ENCODE data around the gene MYO9B. TPM values are rescaled to one million over a fixed set of nuclear protein-coding genes. Genes with fewer than 3 reads are reported as not detected.

MYO9B gene
- total and polyA plus RNA-seq, 2 of the 13 experiments (the other 11 are each of a cell fraction or from before 2014, with no cell fraction given): 18.0 to 18.3 TPM

- TF ChIP-seq CEBPZ (IDR thresholded peaks at IDR 0.05; ENCODE audit: low read length) (no peak), ZFP37 (CRISPR knock-in tag; IDR thresholded peaks at IDR 0.05; ENCODE audit: borderline replicate concordance) (no peak), HNRNPL (IDR thresholded peaks at IDR 0.05; ENCODE audit: low read depth, low read length) (0 out of 2 replicates have a peak, but pooled peaks have one; percentile 55), ZNF614 (CRISPR knock-in tag; IDR thresholded peaks at IDR 0.05; ENCODE audit: borderline replicate concordance) (no peak), KMT2B (CRISPR knock-in tag; IDR thresholded peaks at IDR 0.05) (no peak), HMG20A (CRISPR knock-in tag; IDR thresholded peaks at IDR 0.05; ENCODE audit: borderline replicate concordance) (no peak), XRCC5 (optimal IDR thresholded peaks at IDR 0.05; ENCODE audit: low read length) (no peak), U2AF2 (IDR thresholded peaks at IDR 0.05; ENCODE audit: low read depth, low read length) (no peak)
Observed at GRCh38 chr19:17107546-17108452, 32.2 kb downstream of the MYO9B start (continued).

GRCh38 chr19:17108453-17108784 lies 32.8 kb downstream of the MYO9B start:
- WGBS (ENCODE audit: low lambda C conversion rate): 99% methylated on average over 4 of the region's 4 CpGs
- H3K36me3 ChIP-seq (replicated peaks in 1 of 2; ENCODE audit: control insufficient read depth in 1 of 2, insufficient read depth in 2 of 2, low read length in 2 of 2): peaks cover 14 to 39% of the 10 kb centered on the region in 2 experiments
- ATAC-seq (no peak), FAIRE-seq (no peak), DNase-seq (ENCODE audit: low spot score) (no peak)
- H3K9ac ChIP-seq (ENCODE audit: insufficient read depth, low read depth, low read length): no peak overlapping the region
- in situ Hi-C loops (cut with HindIII; ENCODE audit: extremely low pct_ligation_motif_present, low pct_unique_long_range_greater_than_20kb) (no loop called here), intact Hi-C loops (cut with micrococcal nuclease; ENCODE audit: unreplicated experiment) (no loop called here)
- H4K20me1 ChIP-seq (ENCODE audit: insufficient read depth, low read length): 0 out of 2 replicates have a peak, but pooled peaks cover under 1% of the 10 kb centered on the region
- no peaks in the 10 kb centered on the region for H3K27me3 ChIP-seq (ENCODE audit: control insufficient read depth in 1 of 2, insufficient read depth in 2 of 2, low read length in 2 of 2)
- no peak overlapping the region for H3K4me2 ChIP-seq (ENCODE audit: low read depth, low read length)
- no peaks in the 10 kb centered on the region for H3K9me3 ChIP-seq (ENCODE audit: low read length)
- CTCF ChIA-PET (ENCODE audit: low intra/inter-chr PET ratio, low total read pairs): no interaction called here
- POLR2A ChIA-PET: no interaction called here
- H3K79me2 ChIP-seq (ENCODE audit: insufficient read depth, low read length): no peaks in the 10 kb centered on the region
- no peak overlapping the region for H3K4me3 ChIP-seq (replicated peaks in 1 of 3; ENCODE audit: insufficient read depth in 1 of 3, low read depth in 2 of 3, low read length in 3 of 3)
- peaks cover 12% of the 10 kb centered on the region; the same call in 1 of the 2 replicates for H3K4me1 ChIP-seq (ENCODE audit: insufficient read depth, low read length)
- no peak overlapping the region for H2AFZ ChIP-seq (ENCODE audit: low read length)
- H3K27ac ChIP-seq (ENCODE audit: extremely low read length, insufficient read depth, low read length): no peak overlapping the region
- BruUV-seq (replicated peaks): no TSS peak
- TF ChIP-seq ARID2 (CRISPR knock-in tag; IDR thresholded peaks at IDR 0.05; ENCODE audit: borderline replicate concordance) (no peak), FOXA3 (CRISPR knock-in tag; IDR thresholded peaks at IDR 0.05) (no peak), MAF1 (CRISPR knock-in tag; IDR thresholded peaks at IDR 0.05; ENCODE audit: borderline replicate concordance) (no peak), NBN (conservative IDR thresholded peaks at IDR 0.05) (no peak), ZMAT3 (CRISPR knock-in tag; conservative IDR thresholded peaks at IDR 0.05) (no peak), ZNF577 (CRISPR knock-in tag; IDR thresholded peaks at IDR 0.05; ENCODE audit: borderline replicate concordance, low read depth) (no peak), CREB3 (CRISPR knock-in tag; IDR thresholded peaks at IDR 0.05) (no peak), PCBP1 (IDR thresholded peaks at IDR 0.05; ENCODE audit: borderline replicate concordance, low read depth, low read length) (no peak), ATM (IDR thresholded peaks at IDR 0.05; ENCODE audit: borderline replicate concordance) (no peak), AKAP8 (CRISPR knock-in tag; IDR thresholded peaks at IDR 0.05) (no peak), ZNF589 (CRISPR knock-in tag; conservative IDR thresholded peaks at IDR 0.05) (no peak), ZNF564 (CRISPR knock-in tag; IDR thresholded peaks at IDR 0.05) (no peak), SIX4 (CRISPR knock-in tag; IDR thresholded peaks at IDR 0.05) (no peak), PAX8 (CRISPR knock-in tag; IDR thresholded peaks at IDR 0.05; ENCODE audit: borderline replicate concordance) (no peak)
